Urothelium cell line (cell line): ENCODE results near the gene BMP2.

Experiments used
- DNase-seq: peaks from one replicate; pipeline ENCODE4 v3.0.0; 2011; ENCODE audit warnings: low spot score, mixed read lengths
- FAIRE-seq: peaks from 2 replicates; lab custom pipeline; 2011; peaks lifted over from hg19 to GRCh38; lab: Jason Lieb, UNC

Gene BMP2

GRCh38 chr20:6767536-6768227, at the start of gene BMP2:
Gene BMP2, plus strand, starts transcription at chr20:6767686. Its CDS starts 2,441 bp downstream, at chr20:6770127.
- DNase-seq (peak; percentile 53), FAIRE-seq (no peak)

GRCh38 chr20:6718662-6719368, 48.7 kb upstream of the BMP2 start:
- DNase-seq (no peak), FAIRE-seq (no peak)

DNA sequence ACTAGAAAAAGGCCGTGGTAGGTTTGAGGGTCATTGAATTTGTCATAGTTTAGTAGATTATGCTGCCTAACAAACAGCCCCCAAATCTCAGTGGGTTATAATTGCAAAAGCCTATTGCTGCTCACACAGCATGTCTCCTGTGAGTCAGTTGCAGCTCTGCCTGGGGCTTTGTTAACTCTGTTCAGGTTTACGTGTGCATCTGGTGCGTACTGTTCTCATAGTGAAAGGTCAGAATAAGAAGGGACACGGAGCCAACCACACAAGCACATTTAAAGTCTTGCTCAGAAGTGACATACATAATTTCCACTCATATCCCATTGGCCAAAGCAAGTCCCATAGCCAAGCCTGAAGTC, 48.1 kb upstream of the BMP2 start:
- no peak for DNase-seq
- FAIRE-seq = no peak

- DNase-seq = no peak
- FAIRE-seq = no peak
These were observed 40.7 kb upstream of the BMP2 start for GRCh38 chr20:6726761-6727160.

GRCh38 chr20:6730672-6731328, 36.7 kb upstream of the BMP2 start:
- DNase-seq = no peak
- FAIRE-seq = no peak

GRCh38 chr20:6732001-6732447, 35.5 kb upstream of the BMP2 start:
- DNase-seq (no peak), FAIRE-seq (no peak)

DNA sequence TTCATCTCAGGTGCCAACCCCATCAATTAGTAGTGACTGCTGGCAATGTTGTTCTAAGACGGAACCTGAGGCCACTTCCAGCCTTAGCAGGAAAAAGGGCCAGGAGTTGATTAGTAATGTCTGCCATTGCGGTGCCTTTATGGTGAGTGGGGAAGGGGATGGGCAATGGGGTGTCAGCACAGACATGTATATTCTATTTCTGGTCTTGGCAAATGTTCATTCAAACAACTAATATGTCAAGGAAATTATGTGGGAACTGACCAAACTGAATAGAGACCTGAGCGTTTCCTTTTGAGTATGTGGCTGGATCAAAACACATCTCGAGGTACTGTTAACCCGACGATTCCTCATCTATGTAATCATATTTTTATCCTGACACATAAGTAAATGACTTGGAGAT, 34.6 kb upstream of the BMP2 start:
- no peak for FAIRE-seq
- DNase-seq = no peak

DNA sequence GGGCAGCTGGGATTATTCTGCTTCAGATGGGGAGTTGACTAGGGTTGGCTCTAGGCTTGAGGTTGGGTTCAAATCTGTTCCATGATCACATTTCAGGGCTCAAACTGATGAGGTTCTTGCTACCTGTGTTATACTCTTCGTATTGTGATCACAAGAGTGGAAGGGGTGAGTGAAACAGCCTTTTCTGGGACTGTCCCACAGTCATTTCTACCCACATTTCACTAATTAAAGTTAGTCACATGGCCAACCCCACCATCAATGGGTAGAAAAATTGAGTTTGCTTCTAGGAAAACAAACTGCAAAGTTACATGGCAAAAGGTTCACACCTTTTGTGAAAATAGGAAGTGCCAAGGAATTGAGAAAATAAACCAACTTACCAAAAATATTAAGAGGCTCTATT, 33.5 kb upstream of the BMP2 start:
- no peak for DNase-seq
- FAIRE-seq = no peak

GRCh38 chr20:6735942-6736845, 31.3 kb upstream of the BMP2 start:
- no peak for DNase-seq
- FAIRE-seq = no peak

- FAIRE-seq (no peak), DNase-seq (no peak)
These were observed 28.1 kb upstream of the BMP2 start for GRCh38 chr20:6739406-6739805.

DNA sequence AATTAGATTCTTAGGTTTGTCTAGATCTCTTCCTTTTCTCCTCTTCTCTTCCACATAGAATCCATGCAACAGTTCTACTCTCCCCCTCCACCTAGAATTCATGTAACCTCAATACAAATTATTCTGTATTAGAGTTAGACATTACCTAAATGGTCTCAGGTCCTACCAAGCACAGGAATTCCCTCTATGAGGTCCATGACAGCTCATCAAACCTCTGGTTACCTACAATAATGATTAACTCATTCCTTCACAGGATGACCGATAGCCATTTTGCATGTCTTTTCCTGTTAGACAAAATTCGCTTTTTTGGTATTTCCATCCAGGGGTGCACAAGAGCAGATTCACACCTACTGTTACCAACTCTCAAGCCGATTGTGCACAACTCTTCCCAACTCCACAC, 27.4 kb upstream of the BMP2 start:
- FAIRE-seq = no peak
- DNase-seq = no peak

DNA sequence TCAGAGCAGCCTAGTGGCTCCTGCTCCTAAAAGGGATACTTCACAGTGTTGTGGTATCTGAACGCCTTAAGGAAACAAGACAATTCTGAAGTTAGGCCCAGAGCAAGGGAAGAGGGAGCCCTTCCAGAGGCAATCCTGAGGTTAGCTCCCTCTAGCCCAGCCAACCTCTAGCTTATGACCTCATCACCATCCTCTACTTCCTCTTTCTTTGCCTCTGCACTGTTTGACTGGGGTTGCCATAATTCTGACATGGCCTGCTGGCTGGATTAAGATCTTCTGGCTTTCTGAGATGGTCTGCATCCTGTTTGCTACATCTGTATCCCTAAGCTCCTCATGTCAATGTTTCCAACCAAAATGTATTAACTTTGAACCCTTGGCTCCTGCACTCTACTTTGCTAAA, 23.3 kb upstream of the BMP2 start:
- no peak for DNase-seq
- no peak for FAIRE-seq

DNA sequence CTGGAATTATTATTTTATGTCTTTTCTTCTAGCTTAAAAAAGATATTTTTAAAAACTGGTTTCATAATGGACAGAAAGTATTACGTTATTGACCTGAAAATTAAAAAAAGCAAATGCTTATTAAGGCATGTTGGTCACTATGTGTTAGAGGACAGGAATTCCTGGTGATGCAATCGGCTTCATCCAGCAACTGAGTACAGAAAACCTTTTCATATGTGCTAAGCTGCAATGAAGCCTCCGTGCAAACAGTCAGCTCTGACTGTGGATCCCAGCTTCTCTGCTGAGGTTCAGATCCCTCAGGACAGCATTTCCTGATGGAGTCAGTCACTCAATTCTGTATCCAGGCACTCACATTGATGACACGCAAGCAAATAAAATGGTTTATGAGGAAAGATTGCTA, 22.7 kb upstream of the BMP2 start:
- DNase-seq (no peak), FAIRE-seq (no peak)

DNA sequence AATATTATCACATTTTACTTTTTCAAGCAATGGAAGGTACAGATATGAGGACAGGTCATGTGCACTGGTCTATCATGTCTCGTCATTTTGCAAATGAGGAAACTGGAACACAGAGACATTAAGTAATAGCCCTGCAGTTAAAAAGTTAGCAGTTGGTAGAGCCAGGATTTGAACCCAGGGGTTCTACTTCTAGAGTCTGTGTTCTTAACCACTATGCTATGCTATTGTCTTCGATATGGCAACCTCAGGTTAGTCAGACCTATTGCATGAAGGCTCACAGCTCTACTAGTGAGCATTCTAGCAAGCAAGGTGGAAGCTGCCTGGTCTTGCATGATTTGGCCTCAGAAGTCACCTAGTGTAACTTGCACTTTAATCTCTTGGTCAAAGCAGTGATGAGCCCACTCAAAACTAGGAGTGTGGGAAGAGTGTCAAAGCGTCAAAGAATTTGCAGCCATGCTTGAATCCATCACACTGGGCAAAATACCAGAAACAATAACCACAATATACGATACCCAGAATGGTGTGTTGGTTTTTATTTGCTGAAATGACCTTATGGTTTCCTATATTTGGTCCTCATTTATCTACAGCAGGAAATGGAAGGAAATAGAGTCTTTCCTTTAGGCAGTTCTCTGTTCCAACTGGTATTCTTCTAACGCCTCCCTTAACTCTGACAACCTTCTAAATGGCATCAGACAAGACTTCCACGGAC, 20.4 kb upstream of the BMP2 start:
- no peak for DNase-seq
- no peak for FAIRE-seq

GRCh38 chr20:6750438-6750837, 17.0 kb upstream of the BMP2 start:
- FAIRE-seq = no peak

DNA sequence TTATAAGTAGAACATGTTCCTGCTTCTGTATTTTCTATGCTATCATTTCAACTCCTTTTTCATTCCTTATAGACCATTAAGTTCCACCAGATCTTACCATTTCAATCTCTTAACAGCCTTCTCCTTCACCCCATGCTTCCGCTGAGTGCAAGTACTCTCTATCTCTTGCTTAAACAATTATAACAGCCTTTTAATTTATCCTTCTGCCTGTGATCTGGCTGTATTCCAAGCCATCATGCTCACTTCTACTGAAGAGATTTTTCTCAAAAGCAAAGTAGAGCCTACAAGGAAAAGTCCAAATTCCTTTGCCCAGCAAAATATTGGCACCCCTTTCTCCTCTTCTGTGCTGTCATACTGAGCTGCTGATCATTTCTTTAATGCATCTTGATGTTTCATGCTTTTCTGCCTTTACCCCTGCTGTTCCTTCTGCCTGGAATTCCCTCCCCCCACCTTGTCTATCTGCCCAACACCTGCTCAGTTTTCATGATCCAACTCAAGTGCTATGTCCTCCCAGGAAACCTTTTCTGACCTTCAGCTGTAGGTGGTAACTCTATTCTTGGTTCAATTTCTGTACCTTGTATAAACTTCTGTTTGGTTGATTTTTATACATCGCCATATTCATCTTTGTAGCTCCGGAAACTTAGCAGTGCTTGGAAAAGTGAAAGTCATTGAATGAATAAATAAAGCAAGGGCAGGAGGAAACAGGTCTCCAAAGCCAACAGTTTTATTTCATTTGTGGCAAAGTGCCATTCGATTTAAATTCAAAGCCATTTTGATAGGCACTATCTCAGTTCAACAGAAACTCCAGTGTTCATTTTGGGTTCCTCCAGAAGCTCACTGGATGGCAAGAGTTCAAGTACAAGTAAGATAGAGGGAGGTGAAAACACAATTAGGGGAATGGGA, 10.5 kb upstream of the BMP2 start:
- FAIRE-seq (no peak), DNase-seq (no peak)

More at GRCh38 chr20:6750438-6750837, 17.0 kb upstream of the BMP2 start:
- no peak for DNase-seq

- DNase-seq (no peak), FAIRE-seq (no peak)
These were observed 2.9 kb upstream of the BMP2 start for GRCh38 chr20:6764619-6765018.

- FAIRE-seq (no peak), DNase-seq (peak; percentile 22)
These were observed 1.9 kb upstream of the BMP2 start for GRCh38 chr20:6765469-6766058.

GRCh38 chr20:6766433-6766832, 1.1 kb upstream of the BMP2 start:
- FAIRE-seq (no peak), DNase-seq (no peak)
